ENCODE measurements around the gene ALG12.

Gene ALG12

GRCh38 chr22:49929211-49929979 is 11.2 kb upstream of the ALG12 start:
- peak; percentile 77 to 81 for DNase-seq

DNA sequence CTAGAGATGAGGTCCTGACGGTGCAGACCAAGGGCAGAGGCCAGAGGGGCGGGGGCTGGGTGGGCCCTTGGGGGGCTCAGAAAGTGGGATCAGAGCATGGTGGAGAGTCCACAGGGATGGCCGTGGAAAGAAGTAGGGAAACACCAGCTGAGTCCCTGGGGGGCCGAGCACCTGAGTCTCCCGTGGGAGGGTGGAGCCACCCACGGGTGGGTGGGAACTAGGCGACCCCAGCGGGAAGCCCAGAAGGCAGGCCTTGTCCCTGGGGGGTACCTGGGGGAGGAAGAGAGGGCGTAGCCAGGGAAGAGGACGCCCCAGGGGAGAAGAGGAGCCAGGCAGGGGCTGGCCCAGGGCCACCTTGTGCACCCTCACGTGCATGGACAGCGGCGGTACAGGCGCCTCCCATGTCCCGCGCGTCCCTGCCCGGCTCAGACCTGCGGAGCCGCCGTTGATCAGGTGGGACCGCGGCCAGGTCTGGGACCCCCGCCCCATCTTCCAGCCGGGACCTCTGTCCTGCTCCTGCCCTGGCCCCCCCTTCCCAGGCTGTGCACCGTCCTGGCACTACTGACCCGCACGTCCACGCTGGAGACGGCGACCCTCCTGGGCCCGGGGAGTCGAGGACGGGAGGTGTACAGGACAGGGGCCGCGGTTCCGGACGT is 10.4 kb upstream of the ALG12 start:
- DNase-seq = no peak

DNA sequence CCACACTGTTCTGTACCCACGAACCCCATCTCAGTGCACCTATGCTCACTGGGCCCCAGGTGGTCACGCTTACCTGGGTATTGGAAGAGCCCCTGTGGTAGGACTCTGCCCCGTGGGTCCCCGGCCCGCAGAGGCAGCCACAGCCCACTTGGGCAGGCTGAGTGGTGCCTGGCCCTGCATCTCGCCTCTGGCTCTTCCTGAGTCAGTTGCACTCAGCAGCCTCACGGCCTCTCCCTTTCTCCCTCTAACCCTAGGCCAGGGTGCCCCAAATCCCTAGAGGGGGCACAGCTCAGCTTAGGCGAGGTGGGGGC is 9.9 kb upstream of the ALG12 start:
- DNase-seq = no peak

GRCh38 chr22:49927483-49928184 is 9.4 kb upstream of the ALG12 start:
- no peak for DNase-seq

- no peak for DNase-seq
These were observed 8.7 kb upstream of the ALG12 start for GRCh38 chr22:49926916-49927315.

GRCh38 chr22:49925525-49926128 is 7.4 kb upstream of the ALG12 start:
- peak; percentile 89 for DNase-seq

DNA sequence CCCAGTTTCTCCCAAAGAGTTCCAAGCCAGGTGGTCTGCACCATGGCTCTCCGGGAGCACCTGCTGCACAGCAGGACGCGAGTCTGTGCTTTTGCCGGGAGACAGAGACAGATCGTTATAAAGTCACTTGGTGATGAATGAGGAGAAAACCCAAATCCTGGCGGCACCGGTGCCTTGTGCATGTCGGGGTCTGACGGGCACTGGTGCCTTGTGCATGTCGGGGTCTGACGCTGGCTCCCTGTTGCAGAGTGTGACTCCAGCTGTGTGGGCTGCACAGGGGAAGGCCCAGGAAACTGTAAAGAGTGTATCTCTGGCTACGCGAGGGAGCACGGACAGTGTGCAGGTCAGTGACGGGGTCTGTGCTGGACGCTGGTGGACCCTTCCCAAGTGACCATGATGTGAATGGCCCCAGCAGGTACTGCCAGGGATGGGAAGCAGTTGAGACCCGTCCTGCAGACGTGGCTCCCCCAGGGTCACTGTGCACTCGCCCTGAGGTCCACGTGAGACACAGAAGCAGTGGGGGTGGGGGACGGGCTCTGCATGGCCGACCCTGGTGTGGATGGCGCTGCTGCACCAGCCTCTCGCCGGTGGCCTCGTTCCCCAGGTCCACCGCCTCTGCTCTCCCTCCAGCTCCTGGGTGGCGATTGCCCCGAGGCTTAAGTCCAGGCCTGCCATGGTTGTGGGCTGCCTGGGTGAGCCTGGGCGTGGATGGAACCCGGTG is 6.0 kb upstream of the ALG12 start:
- no peak for DNase-seq

GRCh38 chr22:49923445-49923844 is 5.2 kb upstream of the ALG12 start:
- DNase-seq = peak; percentile 34 to 38

GRCh38 chr22:49922926-49923325 is 4.7 kb upstream of the ALG12 start:
- no peak for DNase-seq

DNA sequence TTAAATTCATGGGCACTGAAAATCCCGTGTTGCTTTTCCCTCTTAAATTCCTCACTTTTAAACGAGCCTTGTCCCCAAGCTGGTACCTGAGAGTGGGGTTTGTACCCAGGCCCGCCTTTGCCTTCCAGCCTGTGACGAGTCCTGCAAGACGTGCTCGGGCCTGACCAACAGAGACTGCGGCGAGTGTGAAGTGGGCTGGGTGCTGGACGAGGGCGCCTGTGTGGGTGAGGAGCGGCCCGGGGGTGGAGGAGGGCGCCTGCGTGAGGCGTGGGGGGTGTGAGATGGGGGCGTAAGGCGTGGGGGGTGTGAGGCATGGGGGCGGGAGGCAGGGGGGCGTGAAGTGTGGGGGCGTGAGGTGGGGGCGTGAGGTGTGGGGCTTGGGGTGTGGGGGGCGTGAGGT is 4.2 kb upstream of the ALG12 start:
- DNase-seq = no peak

DNA sequence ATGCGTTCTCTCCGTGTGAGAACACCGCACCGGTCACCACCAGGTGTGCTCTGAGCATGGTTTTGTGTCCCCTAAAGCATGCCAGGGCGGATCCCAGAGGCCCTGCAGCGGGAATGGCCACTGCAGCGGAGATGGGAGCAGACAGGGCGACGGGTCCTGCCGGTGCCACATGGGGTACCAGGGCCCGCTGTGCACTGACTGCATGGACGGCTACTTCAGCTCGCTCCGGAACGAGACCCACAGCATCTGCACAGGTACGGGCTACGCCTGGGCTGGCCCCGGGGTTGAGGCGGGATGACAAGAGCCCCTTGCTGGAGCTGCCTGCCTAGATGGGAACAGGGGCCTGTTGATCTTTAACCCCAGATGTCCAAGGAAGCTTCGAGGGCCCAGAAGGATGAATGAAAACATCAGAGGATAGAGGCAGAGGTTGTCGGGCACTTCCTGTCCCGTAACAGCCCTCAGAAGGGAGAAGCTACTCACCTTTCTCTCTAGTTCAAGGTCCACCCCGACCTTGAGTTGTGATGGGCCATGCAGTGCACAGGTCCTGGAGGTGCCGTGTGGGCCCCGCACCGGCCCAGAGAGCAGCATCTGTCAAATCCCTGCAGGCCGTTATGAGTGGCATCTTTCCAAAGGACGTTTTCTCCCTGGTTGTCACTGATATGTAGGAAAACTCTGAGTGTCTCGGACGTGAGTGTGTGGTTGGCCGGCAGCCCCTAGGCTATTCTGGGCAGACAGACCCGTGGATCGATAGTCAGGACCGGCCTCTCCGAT is 3.5 kb upstream of the ALG12 start:
- DNase-seq = no peak

DNA sequence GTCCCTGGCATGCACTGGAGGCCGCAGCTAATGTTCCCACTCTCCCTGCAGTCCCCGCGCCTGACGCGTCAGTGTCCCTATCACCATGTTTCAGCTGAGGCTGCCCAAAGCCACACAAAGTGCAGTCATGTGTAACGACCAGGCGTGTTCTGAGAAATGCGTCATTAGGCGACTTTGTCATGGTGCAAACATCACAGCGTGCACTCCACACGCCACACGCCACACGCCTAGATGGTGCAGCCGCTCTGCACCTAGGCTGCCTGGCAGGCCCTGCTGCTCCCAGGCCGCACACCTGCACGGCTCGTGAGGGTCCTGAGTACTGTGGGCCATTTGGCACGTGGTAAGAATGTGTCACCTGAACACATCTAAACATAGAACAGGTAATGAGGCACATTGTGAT is 2.6 kb upstream of the ALG12 start:
- no peak for DNase-seq

DNA sequence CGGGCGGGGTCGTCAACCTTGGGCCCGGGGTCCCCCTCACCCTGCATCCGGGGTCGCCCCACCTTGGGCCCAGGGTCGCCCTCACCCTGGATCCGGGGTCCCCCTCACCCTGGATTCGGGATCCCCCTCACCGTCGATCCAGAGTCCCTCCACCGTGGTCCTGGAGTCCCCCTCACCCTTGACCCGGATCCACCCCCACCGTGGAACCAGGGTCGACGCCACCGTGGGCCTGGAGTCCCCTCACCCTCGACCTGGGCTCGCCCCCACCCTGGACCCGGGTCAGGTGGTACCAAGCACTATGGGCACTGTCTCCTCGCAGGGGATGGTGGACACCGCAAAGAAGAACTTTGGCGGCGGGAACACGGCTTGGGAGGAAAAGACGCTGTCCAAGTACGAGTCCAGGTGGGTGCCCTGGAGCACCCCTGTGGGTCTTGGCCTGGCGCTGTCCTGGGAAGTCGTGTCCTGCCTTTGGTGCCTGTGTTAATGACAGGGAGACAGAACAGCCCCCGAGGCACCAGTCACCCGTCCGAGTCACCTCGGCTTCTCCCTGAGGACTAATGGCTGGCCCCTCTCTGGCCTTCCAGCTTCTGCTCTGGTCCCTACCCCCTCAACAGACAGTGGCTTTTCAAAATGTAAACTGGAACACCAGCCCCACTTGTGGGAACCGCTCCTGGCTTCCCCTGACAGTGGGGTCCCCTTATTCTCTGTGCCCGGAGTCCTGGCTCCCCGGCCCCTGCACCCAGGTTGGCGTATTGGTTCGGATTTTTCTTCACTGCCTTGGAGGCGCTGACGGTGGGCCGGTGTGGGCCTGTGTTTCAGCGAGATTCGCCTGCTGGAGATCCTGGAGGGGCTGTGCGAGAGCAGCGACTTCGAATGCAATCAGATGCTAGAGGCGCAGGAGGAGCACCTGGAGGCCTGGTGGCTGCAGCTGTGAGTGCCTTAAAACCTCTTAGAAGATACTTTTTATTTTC is 958 bp upstream of the ALG12 start:
- no peak for DNase-seq

DNA sequence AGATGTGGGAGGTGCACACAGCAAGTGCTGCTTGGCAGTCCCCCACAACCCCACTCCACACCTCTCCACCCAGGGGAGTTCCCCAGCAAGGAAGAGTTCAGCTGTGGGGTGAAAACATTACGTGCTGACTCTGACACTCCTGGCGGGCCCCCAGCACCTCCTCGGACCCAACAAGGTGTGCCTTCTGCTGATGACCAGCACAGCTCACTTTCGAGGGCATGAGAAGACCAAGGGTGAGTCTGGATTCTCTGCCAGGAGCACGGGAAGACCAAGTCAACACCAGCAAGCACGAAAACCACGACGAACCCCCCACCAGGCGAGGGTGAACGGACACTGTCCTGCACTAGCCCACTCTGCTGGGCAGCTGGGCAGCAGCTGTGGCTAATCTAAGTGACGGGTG is 1.4 kb downstream of the ALG12 start:
- no peak for DNase-seq

GRCh38 chr22:49915610-49916009 is 2.6 kb downstream of the ALG12 start:
- DNase-seq = no peak

DNA sequence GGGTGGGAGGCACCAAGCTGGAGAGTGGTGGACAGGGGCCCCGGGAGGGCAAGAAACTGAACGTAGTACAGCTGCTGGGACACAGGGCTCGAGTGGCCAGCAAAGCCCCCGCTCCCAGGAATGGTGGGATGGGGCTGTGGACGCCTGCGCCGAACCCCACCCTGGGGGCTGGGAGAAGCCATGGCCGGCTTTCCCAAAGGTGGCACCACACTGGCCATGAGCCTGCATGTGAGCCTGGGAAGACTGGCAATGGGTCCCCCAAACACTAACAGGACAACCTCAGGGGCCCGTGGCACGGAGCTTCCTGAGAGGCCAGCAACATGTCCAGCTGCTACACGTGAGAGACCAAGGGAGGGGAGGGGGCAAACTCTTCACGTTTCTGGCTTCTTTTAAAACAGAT is 4.0 kb downstream of the ALG12 start:
- no peak for DNase-seq

DNA sequence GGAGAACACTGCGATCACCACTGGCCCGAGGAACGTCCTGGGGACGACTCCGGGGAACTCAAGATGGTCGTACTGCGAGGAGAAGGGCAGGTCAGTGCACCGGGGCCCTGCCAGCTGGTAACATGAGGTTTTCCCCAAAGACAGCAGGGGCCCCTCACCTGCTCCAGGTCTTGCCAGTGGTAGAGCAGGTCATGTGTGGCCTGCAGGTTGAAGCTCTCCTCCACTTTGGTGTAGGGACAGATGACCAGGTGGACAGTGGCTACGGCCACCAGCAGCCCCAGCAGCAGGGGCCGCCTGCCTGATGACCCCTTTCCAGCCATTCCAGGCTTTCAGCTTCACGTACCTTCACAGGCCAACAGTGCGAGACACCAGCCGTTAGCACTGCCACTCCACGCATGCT is 4.8 kb downstream of the ALG12 start:
- DNase-seq = no peak

GRCh38 chr22:49913026-49913425 is 5.2 kb downstream of the ALG12 start:
- no peak for DNase-seq

GRCh38 chr22:49911881-49912625 is 6.2 kb downstream of the ALG12 start:
- no peak for DNase-seq

All from CD4-positive, alpha-beta T cell treated with Interferon alpha-2 for 1 hour (primary cell).